GM18861 (cell line): Measurements from ENCODE around the gene TCF7L2.
"Not testable (repeated sequence)": the region's sequence is repeated elsewhere in the genome, so short reads cannot be mapped to it uniquely, and the experiment has no call there.

ENCODE experiments used
- ATAC-seq: cut with Tn5 transposase; IDR thresholded peaks from one replicate; pipeline ENCODE4 v1.9.1; 2021; ENCODE audit not compliant: unreplicated experiment

The TCF7L2 gene

DNA sequence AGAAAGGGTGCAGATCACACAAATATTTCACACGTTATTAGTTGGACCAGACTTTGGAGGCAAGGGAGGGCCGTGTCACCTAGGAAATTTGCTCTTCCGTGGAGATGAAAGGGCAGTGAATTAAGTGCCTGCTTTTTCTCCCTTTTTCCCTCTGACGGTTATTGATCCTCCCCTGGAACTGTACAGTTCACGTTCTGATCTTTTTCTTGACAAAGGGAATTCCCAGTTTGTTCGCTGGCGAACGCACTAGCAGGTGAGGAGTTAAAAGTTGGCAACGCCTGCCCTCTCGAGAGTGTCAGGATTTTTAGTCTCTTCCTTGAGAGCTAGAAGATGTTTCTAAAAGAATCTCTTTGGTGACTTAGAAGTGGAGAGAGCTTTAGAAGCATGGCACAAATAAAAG lies 111.5 kb downstream of the TCF7L2 start:
- ATAC-seq: no peak

DNA sequence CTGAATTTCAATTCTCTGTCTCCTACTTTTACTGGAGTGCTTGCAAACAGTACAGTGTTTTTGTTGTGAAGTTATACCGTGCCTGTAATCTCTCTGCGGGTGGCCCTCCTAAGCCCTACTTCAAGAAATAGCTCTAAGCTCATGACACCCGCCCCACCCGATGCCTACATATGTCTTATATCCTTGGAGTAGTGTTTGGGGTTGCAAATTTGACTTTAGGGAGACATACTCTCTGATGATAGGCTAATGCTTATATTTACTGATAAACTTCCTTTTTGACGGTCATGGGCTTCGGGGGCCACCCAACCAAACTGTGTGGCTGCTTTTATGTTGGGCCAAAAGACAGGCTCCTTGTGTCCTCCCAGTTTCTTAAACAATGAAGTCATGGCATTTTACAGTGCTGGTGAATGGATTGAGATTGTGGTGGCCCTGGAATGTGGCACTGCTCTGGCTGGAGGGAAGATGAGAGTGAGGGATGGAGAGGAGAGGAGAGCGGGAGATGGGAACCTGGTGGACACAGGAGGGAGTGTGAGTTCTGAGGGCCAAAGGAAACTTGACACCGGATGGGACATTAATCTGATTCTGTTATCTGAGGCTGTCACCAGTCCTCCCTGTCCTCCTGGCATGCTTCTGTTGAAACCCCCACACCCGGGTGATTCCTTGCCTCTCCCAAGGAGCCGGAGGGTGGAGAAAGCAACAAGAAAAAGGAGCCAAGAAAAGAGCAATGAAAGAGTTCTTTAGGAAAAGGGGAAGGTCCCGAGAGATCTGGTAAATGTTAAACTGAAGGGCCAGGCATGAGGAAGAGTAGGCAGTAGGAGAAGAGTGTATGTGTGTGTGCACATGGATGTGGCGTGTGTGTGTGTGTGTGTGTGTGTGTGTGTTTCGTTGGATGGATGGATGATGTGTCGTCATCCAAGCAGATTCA lies 113.3 kb downstream of the TCF7L2 start:
- ATAC-seq: no peak

DNA sequence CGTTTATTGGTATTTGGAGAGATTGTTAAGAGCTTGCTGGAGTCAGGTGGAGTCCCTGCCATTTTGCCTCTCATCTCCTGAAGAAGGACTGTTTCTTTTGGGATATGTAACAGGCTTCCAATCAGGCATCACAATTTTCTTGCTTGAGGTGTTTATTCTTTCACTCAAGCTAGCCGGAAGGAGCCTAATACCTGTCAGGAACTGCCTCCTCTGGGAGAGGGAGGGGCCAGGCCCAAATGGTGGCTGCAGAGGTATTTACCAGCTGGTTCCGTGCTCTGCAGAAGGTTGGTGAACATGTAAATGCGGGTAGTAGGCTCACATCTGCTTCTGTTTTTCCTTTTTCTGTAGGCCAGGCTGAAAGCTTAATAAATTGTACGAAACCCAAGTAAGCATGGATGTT lies 114.0 kb downstream of the TCF7L2 start:
- no peak for ATAC-seq

DNA sequence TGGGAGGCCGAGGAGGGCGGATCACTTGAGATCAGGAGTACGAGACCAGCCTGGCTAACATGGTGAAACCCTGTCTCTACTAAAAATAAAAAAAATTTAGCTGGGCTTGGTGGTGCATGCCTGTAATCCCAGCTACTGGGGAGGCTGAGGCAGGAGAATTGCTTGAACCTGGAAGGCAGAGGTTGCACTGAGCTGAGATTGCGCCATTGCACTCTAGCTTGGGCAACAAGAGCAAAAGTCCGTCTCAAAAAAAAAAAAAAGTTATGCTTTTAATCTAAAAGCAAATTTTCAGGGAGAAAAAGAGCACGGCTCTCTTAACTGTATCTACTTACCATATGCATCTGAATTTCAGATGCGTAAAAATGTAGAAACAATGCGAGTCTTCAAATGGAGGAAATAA lies 116.1 kb downstream of the TCF7L2 start:
- ATAC-seq: not testable (repeated sequence)

DNA sequence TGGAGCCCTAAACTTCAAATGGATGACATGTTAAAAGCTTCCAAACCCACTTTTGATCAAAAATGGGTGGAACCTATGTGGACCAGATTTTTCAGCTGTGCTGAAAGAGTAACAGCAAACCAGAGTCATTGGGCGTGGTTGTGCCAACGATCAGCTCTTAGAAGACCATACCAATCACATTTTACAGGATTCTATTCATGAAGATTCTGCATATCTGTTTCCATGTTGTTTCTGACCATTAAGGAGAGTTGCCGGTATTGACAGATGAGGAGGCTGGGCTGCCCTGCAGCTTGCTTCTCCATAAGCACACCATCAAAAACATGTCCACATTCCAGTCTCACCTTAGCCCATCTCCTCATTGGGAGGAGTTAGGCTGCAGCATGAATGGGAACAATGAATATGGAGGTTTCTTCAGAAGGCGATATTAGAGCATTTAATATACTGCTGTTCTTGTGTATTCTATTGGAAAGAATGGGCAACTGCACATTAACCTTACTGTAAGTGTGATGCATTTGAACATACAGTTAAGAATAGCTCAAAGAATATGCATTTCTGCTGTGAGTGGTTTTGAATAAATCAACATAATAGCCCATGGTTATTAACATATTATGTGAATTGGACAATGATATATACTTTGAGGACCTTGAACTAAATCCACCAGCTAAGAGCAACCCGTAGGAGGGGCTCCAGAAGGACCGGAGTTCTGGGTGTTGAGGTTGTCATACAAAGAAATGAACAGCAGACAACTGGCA lies 116.7 kb downstream of the TCF7L2 start:
- no peak for ATAC-seq

DNA sequence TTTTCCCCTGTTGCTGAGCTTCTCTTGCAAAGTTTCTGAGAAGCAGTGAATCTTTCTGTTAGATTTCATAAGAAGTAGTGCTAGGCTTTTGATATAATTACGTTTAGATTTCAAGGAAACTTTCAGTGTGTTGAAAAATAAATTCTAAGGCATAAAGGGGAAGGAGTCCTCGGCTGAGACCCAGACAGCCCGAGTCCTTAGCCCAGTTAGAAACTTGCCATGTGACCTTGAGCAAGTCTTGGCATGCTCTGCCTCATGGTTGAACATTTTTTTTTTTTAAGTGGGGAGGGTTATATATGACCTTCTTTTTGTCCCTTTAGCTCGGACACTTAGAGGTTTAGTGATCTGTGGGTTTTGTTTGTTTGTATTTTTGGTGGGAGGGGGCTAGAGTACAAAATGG lies 117.5 kb downstream of the TCF7L2 start:
- ATAC-seq: no peak

DNA sequence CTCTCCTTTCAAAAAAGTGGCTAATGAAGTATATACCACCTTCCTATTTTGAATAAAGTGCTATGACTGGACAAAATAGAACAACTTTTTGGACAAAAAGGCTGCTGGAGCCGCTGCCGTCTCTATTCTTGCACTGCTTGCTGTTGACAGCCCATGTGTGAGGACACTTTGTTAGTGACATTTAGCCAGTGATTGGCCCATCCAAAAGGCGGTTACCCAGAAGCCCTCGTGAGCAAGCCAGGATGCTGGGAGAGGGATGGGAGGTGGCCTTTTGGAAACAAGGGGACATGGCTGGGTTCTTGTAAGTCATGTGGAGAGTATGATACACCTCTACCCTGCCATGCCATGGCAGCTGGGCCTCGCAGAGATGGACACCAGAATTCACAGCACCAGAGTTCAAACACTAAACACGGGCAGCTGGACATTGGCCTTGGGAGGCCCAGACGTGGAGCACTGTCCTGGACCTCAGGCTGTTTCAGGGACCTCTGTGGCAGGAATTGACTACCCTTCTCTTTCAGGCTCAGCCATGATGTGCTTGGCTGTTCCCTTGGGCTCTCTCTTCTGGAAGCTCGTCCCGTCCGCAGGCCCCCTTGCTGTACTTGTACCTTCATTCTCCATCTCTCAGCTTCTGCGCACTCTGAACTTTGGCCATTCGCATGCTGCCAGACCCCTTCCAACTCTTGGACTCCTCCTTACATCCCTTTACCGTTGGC lies 118.3 kb downstream of the TCF7L2 start:
- ATAC-seq: no peak

DNA sequence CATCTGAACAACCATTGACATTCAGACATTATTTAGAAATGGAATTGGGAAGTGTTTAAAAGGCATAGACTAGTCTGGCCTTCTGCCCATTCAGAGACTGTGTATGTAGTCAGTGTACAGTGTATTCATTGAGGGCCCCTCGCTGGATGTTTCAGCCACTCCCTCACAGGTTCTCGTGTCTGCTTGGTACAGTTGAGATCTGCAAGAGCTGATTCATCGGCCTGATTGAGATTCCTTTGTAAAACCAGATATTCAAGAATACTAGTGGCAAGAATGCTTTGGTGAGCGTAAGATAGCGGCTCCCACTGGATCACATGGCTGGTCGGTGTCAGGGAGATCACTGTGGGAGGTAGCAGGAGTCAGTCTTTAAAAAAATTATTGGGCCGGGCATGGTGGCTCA lies 119.5 kb downstream of the TCF7L2 start:
- no peak for ATAC-seq

DNA sequence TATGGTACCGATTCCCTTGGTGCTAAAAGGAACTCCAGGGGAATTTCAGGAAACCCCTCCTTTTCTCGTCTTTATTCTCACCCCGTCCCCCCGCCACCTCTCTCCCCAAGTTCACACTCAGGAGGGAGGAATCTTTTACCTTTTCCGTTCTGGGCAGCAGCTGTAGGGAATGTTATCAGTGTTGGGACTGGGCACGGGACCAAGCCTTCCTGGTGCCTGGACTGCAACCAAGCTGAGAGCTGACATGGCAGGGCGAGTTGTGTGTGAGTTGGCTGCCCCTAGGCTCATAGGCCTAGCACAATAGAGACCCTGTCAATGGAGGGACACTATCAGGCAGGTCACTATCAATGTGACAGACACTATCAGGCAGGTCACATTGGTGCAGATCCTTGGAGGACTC lies 121.4 kb downstream of the TCF7L2 start:
- ATAC-seq: no peak

DNA sequence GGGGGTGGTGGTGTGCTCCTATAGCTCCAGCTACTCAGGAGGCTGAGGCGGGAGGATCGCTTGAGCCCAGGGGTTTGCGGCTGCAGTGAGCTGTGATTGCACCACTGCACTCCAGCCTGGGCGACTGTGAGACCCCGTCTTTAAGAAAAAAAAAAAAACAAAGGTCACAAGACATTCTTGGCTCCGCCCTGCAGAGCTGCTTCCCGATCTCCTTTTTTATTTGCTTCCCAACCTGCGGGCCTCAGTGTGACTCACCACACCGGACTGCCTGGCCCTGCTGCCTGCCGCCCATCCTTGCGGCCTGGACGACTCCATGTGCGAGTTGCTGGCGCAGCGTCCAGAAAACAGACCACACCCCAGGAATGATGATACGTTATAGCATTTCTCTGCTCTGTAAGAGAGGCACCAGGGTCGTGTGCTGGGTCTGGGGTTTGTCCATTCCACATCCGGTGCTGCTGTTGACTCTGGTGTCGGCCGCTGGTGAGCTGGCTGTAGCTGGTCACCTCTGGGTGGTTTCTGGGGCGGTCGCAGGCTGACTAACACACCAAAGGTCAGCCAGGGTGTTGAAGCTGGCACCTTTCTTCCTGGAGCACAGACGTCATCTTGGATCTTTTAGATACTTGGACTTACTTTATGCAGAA lies 123.6 kb downstream of the TCF7L2 start:
- no peak for ATAC-seq

DNA sequence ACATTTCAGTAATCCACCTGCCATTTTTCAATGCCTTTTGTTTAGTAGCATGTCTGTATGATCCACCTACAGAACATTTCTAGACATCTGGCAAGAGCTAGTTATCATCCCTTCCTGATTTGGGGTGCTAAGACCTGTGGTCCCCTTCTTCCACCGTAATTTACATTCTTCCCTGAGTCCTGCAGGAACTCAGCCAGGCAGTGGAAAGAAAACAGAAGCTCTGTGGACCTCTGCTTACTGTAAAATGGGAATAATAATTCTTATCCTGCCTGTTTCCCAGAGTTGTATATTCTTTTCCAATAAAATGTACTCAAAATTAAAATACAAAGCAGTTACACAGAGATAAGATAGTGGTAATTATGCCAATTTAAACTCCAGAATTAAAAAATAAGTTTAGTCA lies 126.9 kb downstream of the TCF7L2 start:
- no peak for ATAC-seq

DNA sequence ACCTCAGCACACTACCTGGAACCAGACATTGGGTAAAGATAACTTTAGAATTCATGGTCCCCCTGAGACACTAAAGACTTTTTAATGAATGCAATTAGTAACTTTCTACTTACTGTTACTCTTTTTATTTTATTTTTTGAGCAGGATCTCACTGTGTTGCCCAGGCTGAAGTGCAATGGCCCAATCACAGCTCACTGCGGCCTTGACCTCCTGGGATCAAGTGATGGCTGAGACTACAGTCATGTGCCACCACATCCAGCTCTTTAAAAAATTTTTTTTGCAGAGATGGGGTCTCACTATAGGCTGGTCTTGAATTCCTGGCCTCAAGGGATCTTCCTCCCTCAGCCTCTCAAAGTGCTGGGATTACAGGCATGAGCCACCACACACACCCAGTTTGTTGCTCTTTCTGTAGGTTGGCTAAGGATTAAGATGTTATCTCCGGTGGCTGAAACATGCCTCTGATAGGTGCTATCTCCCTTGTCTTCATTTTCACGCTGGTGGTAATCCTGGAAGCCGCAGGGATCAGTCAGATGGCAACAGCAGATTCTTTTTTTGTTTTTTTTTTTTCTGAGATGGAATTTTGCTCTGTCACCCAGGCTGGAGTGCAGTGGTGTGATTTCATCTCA lies 128.3 kb downstream of the TCF7L2 start:
- ATAC-seq: no peak

DNA sequence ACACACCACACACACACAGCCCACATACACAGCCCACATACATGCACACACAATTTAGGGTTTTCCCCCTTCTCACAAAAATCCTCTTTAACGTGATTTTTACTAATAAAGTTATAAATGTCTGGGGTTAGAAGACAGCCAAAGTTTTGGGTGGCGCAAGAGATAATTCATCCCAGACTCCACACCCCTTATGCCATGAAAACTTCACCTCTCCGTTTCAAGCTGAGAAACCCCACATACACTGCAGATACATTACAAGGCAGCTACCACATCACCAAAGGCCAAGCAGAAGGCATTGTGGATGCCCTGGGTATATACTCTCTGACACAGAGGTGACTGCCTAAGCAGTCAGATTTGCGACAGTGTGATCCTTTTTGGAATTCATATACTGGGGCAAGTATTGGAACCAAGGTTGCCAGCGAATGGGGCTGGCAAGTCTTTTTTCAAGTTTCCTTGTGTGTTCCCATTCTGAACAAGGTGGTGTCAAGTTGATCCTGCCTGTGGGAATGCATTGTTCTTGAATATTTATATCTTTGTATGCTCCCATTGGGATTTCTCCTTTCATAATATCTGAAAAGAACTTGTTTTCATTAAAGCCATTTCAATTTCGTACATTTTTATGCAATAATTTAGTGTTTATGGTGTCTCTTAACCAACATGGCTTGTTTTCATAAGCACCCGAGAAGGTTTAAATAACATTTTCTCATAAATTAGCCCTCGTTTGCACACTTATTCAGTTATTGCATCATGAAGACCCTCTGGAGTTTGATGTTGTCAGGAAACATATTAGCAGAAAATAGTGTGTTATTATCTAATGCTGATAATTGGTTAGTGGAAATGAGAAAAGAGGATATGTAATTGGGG lies 130.2 kb downstream of the TCF7L2 start:
- ATAC-seq: no peak

DNA sequence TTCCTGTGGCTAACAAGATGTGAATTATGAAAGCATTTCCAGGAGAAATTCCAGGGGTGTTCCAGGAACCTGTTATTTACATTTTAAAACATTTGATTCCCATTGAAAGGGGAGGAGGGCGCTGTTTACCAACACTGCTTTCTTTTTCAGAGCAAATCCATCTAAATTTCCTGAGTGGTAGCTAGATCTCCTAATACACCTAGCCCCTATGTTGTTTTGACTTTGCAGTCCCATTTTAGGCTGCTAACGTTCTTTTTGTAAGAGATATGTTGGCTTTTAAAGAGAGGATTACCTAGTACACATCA lies 130.8 kb downstream of the TCF7L2 start:
- ATAC-seq: no peak

DNA sequence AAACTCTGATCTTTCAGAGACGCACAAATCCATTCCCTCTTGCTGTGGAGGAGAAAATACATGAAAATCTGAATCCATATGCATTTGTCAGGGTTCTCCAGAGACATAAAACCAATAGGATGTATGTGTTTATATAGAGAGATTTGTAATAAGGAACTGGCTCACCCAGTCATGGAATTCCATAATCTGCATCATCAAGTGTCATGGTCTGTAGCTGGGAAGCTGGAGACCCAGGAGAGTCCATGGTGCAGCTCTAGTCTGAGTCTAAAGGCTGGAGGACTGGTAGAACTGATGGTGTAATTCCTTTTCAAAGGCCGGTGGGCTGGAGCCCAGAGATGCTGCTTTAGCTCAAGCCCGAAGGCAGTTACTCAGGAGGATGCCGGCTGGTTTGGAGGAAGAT lies 134.0 kb downstream of the TCF7L2 start:
- ATAC-seq: no peak

DNA sequence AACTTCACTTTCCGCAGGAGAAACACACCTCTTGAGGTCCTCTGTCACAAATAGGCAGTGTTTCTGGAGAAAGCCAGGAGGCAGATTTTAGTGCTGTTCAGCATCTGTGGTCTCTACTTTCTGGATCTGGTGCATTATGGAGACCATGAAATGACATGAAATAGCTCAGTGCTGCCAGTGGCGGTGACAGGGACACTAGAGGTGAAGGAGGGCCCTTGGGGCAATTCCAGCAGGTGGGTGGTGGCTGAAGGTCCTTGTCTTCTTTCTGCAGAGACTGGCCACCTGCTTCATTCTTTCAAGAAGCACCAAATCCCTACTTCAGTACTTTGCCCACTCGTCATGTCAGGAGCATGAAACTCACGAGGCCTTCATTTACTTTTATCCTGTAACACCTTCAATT lies 135.7 kb downstream of the TCF7L2 start:
- no peak for ATAC-seq

DNA sequence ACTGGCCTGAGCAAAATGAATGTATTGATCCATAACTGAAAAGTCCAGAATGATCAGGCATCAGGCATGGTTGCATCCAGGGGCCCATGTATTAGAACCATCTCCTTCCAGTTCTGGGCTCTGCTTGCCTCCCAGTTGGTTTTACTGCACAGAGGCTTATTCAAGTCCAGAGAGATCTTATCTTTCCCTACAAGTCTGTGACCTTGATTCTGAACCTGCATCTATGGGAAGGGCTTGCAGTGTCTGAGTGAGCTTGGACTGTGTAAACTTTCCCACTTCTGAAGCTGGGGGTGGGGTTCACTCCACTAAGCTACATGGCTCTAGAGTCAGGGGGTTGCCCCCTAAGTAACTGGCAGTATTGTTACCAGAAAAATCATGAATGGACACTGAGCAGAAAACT lies 136.2 kb downstream of the TCF7L2 start:
- ATAC-seq: no peak

DNA sequence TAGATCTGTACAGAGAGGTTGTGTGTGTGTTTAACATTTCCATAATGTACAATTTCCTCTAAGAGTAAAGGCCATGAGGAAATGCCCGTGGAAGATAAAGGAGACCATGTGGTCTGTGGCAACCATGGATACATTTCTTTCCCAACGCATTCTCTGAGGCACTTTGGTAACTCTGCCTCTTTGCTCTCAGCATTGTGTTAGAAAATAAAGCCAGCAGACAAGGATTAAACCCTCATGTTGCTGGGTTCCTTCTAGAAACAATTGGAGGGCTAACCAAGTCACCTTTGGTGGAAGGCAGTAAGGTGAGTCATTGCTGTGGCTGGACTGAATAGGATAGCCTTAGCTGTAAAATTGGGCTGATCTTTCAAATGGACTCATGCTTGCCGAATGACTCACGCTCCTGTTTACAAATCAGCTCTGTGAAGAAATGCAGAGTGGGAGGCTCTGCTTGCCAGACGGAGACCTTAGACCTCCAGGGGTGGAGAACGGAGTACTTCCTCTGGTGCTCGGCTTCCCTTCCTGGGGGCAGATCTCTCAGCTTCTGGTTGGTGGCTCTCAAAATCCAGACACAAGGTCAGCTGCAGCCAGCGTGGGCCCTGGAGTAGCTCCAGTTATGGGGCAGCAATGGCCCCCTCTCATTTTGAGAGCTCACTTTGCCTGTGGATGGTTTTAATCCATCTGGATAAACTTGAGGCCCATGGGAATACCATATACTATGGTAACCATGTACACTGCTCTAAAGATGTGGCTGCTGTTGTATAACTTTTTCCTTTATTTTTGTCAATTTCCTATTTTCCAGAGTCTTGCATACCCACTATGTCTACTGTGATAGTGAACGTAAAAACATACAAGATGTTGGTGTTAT lies 137.3 kb downstream of the TCF7L2 start:
- ATAC-seq: no peak

DNA sequence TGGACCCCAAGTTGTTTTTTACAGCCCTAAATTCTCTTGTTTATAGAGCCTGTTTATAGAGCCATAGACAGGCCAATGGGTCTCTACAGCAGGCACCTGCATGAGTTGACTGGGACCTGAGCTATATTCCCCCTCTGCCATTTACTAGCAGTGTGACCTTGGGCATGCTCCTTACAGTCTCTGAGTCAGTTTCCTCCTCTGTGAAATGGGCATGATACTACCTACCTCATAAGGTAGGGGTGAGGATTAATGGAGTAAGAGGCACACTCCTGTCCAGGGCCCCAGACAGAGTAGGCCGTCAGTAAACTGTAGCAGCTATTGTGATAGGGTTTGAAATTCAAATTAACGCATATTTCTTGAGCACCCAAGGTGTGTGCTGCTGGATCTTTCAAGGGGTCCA lies 138.1 kb downstream of the TCF7L2 start:
- no peak for ATAC-seq
